LNCAP (cell line): Measurements from ENCODE around the gene MAML2.

Experiments
- TF ChIP-seq, protein P1 (sequence below): fragments of 450-650 bp; IDR thresholded peaks from 2 replicates; pipeline ENCODE4 v1.5.1; 2017; ENCODE audit warnings: mild to moderate bottlenecking

Gene MAML2

DNA sequence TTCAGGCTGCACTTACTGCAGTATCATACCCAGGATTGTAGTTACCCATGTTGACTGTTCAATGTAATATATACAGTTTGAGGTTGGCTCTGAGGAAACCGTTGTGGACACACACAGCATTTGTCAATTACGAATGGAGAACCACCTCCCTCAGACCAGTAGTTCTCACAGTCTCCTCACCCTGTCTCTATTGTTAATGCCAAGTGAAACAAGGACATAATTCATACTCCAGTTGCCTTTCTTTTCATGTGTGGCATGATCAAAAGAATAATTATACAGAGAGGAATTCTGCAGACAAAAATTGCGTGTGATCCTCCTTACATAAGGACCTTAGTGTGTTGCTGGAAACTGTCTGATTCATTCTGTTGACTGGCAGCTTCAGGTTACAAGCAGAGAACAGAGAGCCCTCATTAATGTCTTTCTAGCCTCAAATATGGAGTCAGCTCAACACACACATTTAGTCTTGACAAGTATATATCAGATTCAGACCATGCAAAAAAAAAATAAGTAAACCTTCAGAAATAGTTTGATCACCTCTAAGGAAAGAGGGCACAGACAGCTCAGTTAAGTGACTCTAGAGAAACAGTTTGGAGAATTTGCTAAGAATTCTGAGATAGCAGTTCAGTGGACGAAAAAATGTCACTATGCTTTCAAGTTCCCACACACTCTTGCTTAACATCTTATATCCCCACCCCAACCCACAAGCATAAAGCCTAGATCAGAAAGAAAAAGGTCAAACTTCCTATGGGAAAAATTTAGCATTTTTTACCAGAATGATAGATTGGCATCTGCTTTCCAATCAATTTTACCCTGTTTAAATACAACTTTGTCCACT lies 96.1 kb downstream of the MAML2 start:
- TF ChIP-seq, protein P1, sequence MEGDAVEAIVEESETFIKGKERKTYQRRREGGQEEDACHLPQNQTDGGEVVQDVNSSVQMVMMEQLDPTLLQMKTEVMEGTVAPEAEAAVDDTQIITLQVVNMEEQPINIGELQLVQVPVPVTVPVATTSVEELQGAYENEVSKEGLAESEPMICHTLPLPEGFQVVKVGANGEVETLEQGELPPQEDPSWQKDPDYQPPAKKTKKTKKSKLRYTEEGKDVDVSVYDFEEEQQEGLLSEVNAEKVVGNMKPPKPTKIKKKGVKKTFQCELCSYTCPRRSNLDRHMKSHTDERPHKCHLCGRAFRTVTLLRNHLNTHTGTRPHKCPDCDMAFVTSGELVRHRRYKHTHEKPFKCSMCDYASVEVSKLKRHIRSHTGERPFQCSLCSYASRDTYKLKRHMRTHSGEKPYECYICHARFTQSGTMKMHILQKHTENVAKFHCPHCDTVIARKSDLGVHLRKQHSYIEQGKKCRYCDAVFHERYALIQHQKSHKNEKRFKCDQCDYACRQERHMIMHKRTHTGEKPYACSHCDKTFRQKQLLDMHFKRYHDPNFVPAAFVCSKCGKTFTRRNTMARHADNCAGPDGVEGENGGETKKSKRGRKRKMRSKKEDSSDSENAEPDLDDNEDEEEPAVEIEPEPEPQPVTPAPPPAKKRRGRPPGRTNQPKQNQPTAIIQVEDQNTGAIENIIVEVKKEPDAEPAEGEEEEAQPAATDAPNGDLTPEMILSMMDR, result no peak

DNA sequence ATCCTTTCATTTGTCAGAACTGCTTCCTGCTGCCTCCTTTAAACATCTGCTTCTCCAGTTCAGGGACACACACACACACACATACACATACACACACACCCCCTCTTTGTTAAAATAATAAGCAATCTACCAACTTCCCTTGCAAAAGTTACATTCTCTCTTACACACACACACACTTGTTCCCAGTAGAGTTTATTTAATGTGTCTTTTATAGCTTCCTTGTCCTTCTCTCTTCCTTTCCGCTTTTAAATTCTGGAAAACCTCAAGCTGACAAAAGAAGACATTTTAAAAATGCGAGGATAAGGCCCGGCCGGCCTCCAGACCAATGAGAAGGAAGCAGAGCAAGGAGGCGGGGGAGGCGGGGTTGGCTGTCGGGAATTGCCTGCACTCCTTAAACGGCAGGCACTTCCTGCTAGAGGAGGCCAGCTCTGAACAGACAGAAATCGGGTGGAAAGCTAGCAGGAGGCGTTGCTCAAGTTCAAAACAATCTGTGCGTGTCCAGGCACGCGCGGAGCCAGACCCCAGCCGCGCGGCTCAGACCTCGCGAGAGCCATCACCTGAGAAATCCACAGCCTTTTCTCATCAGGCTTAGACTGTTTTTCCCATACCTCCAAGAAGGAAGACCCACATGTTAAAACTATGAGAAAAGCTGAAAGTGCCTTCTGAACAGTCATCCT lies 99.9 kb downstream of the MAML2 start:
- TF ChIP-seq, protein P1, result no peak

DNA sequence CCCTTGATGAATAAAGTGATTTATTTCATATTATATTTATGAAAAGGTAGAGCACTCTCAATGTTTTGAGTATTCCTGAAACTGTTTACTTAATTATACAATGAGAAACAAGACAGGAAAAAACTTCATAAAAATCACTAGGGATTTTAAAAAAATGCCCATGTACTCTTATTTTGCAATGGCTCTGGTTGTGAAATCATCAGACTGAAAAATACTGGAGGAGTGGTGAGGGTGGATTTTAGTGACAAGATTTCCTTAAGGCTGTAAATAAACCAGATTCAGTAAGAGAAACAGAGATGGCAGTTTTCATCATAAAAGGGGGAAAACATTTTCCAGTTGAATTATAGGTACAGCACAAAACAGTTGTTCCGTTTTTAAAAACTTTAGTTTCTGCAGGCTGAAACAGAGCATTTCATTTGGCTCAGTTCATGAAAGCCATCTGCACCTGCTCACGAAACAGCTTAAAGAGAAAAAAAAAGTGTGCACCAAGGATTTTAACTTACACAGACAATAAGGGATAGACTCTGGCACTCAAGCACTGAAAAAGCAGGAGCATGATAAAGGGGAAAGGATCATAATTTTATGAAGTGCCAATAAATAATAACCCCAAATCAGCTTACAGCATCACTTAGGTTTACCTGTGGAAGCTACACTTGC lies 100.7 kb downstream of the MAML2 start:
- TF ChIP-seq, protein P1, result no peak

DNA sequence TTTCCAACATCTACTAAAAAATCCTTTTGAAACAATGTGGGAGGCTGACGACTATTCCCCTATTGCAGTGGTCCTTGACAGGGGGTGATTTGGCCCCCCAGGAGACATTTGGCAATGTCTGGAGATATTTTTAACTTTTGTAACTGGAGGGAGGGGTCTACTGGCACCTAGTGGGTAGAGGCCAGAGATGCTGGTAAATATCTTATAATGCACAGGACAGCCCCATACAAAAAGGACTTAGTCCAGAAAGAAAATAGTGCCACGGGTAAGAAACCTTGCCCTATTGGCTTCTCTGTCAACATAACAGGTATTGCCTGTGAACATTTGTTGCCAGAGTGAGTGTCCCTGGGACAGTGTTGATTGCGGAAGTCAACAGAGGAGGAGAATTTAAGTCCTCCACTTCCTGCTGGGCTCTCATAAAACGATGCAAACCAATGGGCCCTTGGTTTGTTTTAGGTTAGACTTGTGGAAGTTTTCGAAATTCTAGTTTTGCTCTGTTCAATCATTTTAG lies 101.6 kb downstream of the MAML2 start:
- TF ChIP-seq, protein P1, result no peak

DNA sequence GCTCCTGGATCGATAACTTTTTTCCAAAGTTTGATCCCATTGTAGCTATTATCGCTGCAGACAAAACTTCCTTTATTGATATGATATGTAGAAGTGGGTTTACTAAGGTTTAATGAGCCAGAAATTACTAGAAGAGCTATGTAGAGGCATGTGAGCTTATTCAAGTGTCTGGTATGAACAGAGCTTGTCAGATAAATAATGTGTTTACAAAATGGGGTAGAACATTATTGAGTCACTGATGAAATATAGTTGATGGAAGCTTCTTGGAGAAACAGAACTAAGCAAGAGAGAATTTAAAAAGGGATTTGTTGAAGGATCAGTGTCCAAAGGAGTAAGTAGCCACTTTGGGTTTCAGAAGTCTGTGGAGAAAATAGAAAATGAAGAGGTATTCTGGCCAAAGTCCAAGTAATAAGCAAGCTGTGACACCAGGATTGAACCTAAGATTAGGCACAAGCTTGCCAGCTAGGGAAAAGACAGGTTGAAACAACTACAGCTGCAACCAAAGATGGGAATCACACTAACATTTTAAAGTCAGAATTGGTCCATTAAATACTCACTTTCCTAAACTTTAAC lies 104.3 kb downstream of the MAML2 start:
- TF ChIP-seq, protein P1, result no peak

DNA sequence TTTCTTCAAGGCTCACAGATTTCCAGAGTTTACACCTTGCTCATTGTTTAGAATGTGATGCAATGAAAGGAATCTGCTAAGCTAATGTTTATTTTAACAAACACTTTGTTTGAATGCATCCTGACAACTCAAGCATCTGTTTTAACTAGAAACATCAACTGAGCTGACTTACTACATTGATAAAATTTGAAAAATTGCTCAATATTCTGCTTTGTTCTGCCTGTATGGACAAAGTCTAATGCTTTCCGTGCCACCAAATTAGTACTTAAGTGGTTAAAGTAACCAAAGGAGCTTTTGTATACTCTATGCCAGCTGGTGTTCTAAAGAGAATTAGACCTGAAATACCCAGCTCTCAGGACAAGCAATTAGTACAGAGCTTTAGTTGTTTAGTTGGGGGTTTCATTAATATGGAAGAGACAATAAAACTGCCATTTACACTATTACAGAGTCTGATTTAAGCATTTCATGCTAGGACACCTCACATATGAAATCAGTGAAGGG lies 105.2 kb downstream of the MAML2 start:
- TF ChIP-seq, protein P1, result no peak

DNA sequence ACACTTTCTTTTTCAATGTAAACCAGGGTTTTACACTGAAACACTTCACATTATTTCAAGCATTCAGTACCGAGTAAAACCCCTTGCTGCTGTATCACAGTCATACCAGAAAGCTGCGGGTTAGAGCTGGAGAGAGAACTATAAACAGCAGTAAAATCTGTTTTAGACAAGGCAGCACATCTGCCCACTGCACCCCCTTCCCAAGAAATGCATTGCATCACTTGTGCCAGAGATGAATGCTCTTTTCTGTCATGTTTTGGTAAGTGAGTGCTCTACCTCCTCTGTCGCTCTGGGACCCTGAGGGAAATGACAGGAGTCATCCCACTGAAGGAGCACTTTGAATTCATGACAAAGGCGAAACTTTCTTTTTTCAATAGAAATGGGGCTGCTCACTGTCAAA lies 107.2 kb downstream of the MAML2 start:
- TF ChIP-seq, protein P1, result no peak
